GM10266 (cell line): Measurements from ENCODE around the gene C1QL4.
"Not testable (repeated sequence)": the region's sequence is repeated elsewhere in the genome, so short reads cannot be mapped to it uniquely, and the experiment has no call there.

ENCODE experiments used
- DNase-seq: peaks from one replicate; pipeline ENCODE4 v3.0.0; 2012; ENCODE audit errors: extremely low spot score
- TF ChIP-seq, protein P1 (sequence below): IDR thresholded peaks from 2 replicates; pipeline ENCODE4 v1.5.1; 2012; ENCODE audit warnings: mild to moderate bottlenecking, low read depth; ENCODE audit not compliant: control insufficient read depth, insufficient read depth; ENCODE audit errors: missing control alignments

Gene C1QL4

DNA sequence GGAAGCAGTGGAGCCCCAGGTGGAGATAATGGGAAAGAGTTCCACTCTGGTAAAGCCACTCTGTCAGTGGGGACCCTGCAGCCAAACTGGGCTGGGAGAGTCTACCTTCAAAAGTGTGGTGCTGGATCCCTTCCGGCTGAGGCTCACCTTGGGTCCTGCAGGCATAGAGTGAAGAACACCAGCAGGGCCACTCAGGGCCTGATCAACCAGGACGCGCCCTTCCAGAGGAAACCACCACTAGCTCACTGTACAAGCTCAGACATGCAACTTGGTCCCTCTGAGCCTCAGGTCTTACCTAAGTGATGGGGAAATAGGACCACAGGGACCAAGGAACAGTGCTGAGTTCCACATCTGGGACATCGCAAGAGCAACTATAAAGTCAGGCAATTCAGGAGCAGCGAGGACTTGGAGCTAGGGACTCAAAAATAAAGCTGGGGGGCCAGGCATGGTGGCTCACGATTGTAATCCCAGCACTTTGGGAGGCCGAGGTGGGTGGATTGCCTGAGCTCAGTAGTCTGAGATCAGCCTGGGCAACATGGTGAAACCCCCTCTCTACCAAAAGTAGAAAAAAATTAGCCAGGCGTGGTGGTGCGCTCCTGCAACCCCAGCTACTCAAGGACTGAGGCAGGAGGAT, 47.9 kb downstream of the C1QL4 start:
- DNase-seq = peak; percentile 21
- TF ChIP-seq, protein P1, sequence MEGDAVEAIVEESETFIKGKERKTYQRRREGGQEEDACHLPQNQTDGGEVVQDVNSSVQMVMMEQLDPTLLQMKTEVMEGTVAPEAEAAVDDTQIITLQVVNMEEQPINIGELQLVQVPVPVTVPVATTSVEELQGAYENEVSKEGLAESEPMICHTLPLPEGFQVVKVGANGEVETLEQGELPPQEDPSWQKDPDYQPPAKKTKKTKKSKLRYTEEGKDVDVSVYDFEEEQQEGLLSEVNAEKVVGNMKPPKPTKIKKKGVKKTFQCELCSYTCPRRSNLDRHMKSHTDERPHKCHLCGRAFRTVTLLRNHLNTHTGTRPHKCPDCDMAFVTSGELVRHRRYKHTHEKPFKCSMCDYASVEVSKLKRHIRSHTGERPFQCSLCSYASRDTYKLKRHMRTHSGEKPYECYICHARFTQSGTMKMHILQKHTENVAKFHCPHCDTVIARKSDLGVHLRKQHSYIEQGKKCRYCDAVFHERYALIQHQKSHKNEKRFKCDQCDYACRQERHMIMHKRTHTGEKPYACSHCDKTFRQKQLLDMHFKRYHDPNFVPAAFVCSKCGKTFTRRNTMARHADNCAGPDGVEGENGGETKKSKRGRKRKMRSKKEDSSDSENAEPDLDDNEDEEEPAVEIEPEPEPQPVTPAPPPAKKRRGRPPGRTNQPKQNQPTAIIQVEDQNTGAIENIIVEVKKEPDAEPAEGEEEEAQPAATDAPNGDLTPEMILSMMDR = no peak

DNA sequence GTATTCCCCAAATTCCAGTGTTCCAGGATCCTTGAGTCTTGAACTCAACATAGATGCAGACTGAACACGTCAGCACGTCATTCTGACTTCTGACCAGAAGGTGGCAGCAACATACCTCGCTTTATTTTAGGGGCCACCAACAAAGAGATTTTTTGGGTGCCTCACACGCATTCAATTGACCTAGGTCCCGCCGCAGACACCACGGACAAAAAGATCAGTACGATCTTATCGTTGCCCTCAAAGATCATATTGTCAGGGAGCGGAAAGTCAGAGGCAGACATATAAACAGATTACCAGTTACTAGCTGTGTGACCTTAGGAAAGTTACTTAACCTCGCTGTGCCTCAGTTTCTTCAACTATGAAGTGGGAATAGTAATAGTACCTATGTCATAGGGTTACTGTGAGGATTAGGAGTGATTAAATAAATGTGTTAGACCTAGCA, 48.6 kb downstream of the C1QL4 start:
- DNase-seq = peak; percentile 86
- TF ChIP-seq, protein P1 = peak; percentile 87

DNA sequence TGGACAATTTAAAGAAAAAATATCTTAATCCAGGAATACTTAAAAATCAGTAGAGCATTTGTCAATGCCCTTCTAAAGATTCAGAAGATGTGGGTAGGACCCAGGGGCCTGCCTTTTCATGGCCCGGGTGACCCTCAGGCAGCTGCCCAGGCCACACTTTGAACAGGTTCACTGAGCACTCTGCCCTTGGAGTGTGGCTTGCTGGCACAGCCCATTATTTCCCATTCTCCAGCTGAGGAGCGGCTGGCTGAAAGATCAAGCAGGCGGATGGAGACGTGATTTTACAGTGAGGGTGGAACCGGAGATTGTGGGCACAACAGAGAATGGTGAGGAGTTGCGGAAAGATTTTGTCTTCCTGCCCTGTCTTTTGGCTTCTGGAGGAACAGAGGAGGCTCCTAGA, 49.1 kb downstream of the C1QL4 start:
- no peak for DNase-seq
- TF ChIP-seq, protein P1 = peak; percentile 18

DNA sequence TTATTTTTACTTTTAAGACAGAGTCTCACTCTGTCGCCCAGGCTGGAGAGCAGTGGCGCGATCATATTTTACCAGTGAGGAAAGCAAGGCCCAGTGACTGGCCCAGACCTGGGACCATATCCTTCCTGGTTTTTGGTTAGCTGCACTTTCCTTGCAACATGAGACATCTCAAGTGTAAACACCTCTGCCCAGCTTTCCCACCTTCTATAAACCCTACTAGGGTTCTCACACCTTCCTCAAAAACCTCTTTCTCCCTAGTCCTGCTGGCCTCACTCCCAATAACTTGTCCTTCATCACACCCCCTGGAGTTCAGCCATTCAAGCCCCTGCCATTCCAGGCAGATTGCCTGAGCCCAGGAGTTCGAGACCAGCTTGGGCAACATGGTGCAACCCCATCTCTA, 52.3 kb downstream of the C1QL4 start:
- DNase-seq = no peak
- TF ChIP-seq, protein P1 = no peak

DNA sequence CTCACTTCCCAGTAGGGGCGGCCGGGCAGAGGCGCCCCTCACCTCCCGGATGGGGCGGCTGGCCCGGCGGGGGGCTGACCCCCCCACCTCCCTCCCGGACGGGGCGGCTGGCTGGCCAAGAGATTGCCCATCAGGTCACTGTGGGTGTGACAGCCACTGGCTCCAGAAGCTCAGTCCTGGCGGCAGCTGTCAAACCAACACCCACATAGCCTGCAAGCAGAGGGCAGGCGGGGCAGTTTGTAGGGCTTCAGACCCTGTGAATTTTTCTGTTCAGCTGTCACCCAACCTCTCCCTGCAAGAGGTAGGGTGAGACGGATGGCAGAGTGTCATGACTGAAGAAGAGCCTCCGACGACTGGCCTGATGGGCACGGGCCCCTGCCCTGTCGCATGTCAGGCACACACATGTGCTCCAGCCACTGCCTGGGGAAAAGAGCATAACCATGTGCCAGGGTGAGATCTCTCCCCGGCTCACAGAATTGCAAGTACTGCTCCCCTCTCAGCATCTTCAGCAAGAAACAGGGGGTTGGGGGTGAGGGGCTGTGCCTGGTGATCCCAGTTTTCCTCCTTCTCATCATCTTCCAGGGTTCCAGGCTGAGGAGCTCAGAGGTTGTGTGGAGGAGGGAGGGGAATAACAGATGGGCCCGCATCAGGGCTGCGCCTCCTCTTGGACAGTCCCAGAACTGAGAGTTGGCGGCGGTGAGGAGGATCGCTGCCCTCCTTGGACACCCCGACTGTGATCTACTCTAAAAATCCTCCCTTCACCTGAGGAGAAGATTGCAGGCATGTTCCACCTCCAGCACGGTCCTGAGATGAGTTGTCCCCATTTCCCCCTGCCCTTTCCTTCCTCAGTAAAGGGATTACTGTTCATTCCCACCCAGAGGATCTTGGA, 53.2 kb downstream of the C1QL4 start:
- TF ChIP-seq, protein P1 = no peak
- no peak for DNase-seq

DNA sequence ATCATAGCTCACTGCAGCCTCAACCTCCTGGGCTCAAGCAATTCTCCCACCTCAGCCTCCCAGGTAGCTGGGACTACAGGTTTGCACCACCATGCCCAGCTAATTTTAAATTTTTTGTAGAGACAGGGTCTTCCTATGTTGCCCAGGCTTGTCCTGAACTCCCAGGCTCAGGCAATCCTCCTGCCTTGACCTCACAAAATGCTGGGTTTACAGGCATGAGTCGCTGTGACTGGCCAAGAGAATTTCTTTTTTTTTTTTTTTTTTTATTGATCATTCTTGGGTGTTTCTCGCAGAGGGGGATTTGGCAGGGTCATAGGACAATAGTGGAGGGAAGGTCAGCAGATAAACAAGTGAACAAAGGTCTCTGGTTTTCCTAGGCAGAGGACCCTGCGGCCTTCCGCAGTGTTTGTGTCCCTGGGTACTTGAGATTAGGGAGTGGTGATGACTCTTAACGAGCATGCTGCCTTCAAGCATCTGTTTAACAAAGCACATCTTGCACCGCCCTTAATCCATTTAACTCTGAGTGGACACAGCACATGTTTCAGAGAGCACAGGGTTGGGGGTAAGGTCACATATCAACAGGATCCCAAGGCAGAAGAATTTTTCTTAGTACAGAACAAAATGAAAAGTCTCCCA, 54.1 kb downstream of the C1QL4 start:
- not testable (repeated sequence) for DNase-seq
